ENCODE measurements around the gene HEPACAM.

Gene HEPACAM

DNA sequence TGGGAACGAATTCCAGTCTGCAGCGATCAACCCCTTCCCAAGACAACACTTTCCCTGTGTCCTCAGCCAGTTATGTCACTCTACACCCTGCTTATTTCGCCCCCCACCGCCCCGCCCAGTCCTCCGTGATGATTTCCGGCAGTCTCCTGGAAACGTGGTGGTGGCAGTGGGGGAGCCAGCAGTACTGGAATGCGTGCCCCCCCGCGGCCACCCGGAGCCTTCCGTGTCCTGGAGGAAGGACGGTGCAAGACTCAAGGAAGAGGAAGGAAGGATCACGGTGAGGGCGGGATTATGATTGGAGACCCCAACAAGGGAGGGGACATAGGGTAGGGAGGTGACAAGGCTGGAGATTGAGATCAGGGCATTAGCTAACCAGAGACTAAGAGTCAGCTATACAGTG lies 66.5 kb downstream of the HEPACAM start:
- FAIRE-seq (no peak), DNase-seq (ENCODE audit: insufficient read length, low spot score) (no peak)
- TF ChIP-seq, protein P1, sequence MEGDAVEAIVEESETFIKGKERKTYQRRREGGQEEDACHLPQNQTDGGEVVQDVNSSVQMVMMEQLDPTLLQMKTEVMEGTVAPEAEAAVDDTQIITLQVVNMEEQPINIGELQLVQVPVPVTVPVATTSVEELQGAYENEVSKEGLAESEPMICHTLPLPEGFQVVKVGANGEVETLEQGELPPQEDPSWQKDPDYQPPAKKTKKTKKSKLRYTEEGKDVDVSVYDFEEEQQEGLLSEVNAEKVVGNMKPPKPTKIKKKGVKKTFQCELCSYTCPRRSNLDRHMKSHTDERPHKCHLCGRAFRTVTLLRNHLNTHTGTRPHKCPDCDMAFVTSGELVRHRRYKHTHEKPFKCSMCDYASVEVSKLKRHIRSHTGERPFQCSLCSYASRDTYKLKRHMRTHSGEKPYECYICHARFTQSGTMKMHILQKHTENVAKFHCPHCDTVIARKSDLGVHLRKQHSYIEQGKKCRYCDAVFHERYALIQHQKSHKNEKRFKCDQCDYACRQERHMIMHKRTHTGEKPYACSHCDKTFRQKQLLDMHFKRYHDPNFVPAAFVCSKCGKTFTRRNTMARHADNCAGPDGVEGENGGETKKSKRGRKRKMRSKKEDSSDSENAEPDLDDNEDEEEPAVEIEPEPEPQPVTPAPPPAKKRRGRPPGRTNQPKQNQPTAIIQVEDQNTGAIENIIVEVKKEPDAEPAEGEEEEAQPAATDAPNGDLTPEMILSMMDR (IDR thresholded peaks at IDR 0.05; ENCODE audit: insufficient read depth, missing control alignments) = no peak
